PC-3 (cell line): Measurements from ENCODE around the gene SYN1. TPM values are rescaled to one million over a fixed set of nuclear protein-coding genes. Genes with fewer than 3 reads are reported as not detected.

Experiments used
- ATAC-seq: fragments of 200-7000 bp; cut with Tn5 transposase; 2 replicates; pipeline ENCODE4 v1.9.1; 2020; ENCODE audit warnings: mild to moderate bottlenecking, moderate library complexity
- BruUV-seq: library from RNA; stranded (reverse); fragments of 400-500 nt; replicated peaks from 2 replicates; lab custom pipeline; 2021; lab: Mats Ljungman, UMichigan
- CTCF ChIA-PET: fragments of 300-600 bp; sonication (Branson Sonifier 250); formaldehyde crosslinking; loops from one replicate; lab custom pipeline; 2022; ENCODE audit warnings: antibody characterized with exemption; lab: Charles Lee
- POLR2A ChIA-PET: fragments of 300-600 bp; sonication (Branson Sonifier 250); formaldehyde crosslinking; loops from one replicate; lab custom pipeline; 2022; ENCODE audit warnings: antibody characterized with exemption; ENCODE audit not compliant: unreplicated experiment; lab: Charles Lee
- DNase-seq: peaks from one replicate; pipeline ENCODE4 v3.0.0-alpha.2; 2015
- H2AFZ ChIP-seq: fragments of 300-600 bp; sonication (generic); 2 replicates; pipeline ENCODE4 v1.6.0; 2016; ENCODE audit warnings: antibody characterized with exemption, low read length
- H3F3A ChIP-seq: fragments of 300-600 bp; sonication (generic); one replicate; pipeline ENCODE4 v1.6.0; 2017; ENCODE audit warnings: antibody characterized with exemption, low read length, control low read depth, mild to moderate bottlenecking; ENCODE audit not compliant: unreplicated experiment
- H3K27ac ChIP-seq: fragments of 300-600 bp; sonication (generic); 2 replicates; pipeline ENCODE4 v1.5.1; 2016; ENCODE audit warnings: mild to moderate bottlenecking, low read length
- H3K27me3 ChIP-seq: fragments of 300-600 bp; sonication (generic); 2 replicates; pipeline ENCODE4 v1.6.1; 2016; ENCODE audit warnings: low read length, mixed read lengths
- H3K36me3 ChIP-seq: fragments of 300-600 bp; sonication (generic); 2 replicates; pipeline ENCODE4 v1.6.1; 2016; ENCODE audit warnings: low read depth, mixed run types, low read length, mixed read lengths
- H3K4me1 ChIP-seq: fragments of 300-600 bp; sonication (generic); 2 replicates; pipeline ENCODE4 v1.5.1; 2016; ENCODE audit warnings: low read length; ENCODE audit not compliant: insufficient read depth
- H3K4me2 ChIP-seq: fragments of 300-600 bp; sonication (generic); 2 replicates; pipeline ENCODE4 v1.6.0; 2016; ENCODE audit warnings: low read length
- H3K4me3 ChIP-seq: fragments of 300-600 bp; sonication (generic); 2 replicates; pipeline ENCODE4 v1.5.1; 2016; ENCODE audit warnings: mild to moderate bottlenecking, low read length, mixed read lengths
- H3K79me2 ChIP-seq: fragments of 300-600 bp; sonication (generic); 2 replicates; pipeline ENCODE4 v1.6.1; 2017; ENCODE audit warnings: low read length, mixed read lengths
- H3K9ac ChIP-seq: fragments of 300-600 bp; sonication (generic); 2 replicates; pipeline ENCODE4 v1.6.0; 2016; ENCODE audit warnings: mild to moderate bottlenecking, low read length
- H3K9me2 ChIP-seq: fragments of 300-600 bp; sonication (generic); replicated peaks from 2 replicates; pipeline ENCODE4 v1.6.1; 2016; ENCODE audit warnings: mixed run types, low read length, mixed read lengths
- H3K9me3 ChIP-seq: fragments of 300-600 bp; sonication (generic); 2 replicates; pipeline ENCODE4 v1.6.1; 2016; ENCODE audit warnings: low read length, mixed read lengths
- H4K20me1 ChIP-seq: fragments of 300-600 bp; sonication (generic); 2 replicates; pipeline ENCODE4 v1.6.1; 2016; ENCODE audit warnings: low read length, mixed read lengths
- CTCF ChIP-seq: fragments of 300-600 bp; sonication (generic); conservative IDR thresholded peaks from 2 replicates; pipeline ENCODE4 v1.5.1; 2017; ENCODE audit warnings: antibody characterized with exemption, low read depth, mild to moderate bottlenecking, low read length
- EZH2 ChIP-seq: fragments of 300-600 bp; sonication (generic); IDR thresholded peaks from one replicate; pipeline ENCODE4 v1.6.1; 2017; ENCODE audit warnings: antibody characterized with exemption, mild to moderate bottlenecking, low read length; ENCODE audit not compliant: unreplicated experiment
- EZH2phosphoT487 ChIP-seq: fragments of 300-600 bp; sonication (generic); IDR thresholded peaks from 2 replicates; pipeline ENCODE4 v1.6.1; 2018; ENCODE audit warnings: mild to moderate bottlenecking, antibody characterized with exemption, low read length, borderline replicate concordance
- intact Hi-C: fragments of 100-400 bp; cut with micrococcal nuclease; formaldehyde crosslinking; loops from 2 replicates; pipeline ENCODE4 v1.9.0; 2023
- total RNA-seq: library from RNA; depleted of rRNA; stranded (reverse); fragments of >200 nt; gene quantifications from 2 replicates; pipeline ENCODE4 v1.2.3, GENCODE V29; 2014

The SYN1 gene
- total RNA-seq, 1 experiment from 2014 or later = not detected

GRCh38 chrX:47568656-47569295 lies 50.9 kb downstream of the SYN1 start:
- Histone ChIP-seq H3K9ac (no peak overlapping the region), H3K9me3 (no peaks in the 10 kb centered on the region), H3K4me3 (no peak overlapping the region), H3F3A (no peaks in the 10 kb centered on the region), H4K20me1 (no peaks in the 10 kb centered on the region), H3K36me3 (peaks cover 26% of the 10 kb centered on the region), H3K27me3 (no peaks in the 10 kb centered on the region), H3K9me2 (no peaks in the 10 kb centered on the region), H3K4me1 (peaks cover 21% of the 10 kb centered on the region), H3K27ac (no peak overlapping the region), H2AFZ (no peak overlapping the region), H3K4me2 (no peak overlapping the region), H3K79me2 (peaks cover 12% of the 10 kb centered on the region)
- TF ChIP-seq CTCF (peak; percentile 46; the same call in 1 of the 2 replicates), EZH2 (no peak)
- intact Hi-C loops = no loop called here
- DNase-seq = peak; percentile 40
- ATAC-seq = no peak
- POLR2A ChIA-PET = no interaction called here
- no TSS peak for BruUV-seq
- CTCF ChIA-PET = no interaction called here

GRCh38 chrX:47566841-47567240 lies 52.8 kb downstream of the SYN1 start:
- no peak for DNase-seq
- no peak overlapping the region for H3K9ac ChIP-seq
- no peak overlapping the region for H3K4me2 ChIP-seq
- no TSS peak for BruUV-seq
- H3K79me2 ChIP-seq = peaks cover 29% of the 10 kb centered on the region
- no peak overlapping the region for H3K4me3 ChIP-seq
- H3K27me3 ChIP-seq = no peaks in the 10 kb centered on the region
- no peak for ATAC-seq
- POLR2A ChIA-PET = no interaction called here
- H3F3A ChIP-seq = no peaks in the 10 kb centered on the region
- TF ChIP-seq CTCF = no peak
- no peak for TF ChIP-seq EZH2phosphoT487
- no peak for TF ChIP-seq EZH2
- H2AFZ ChIP-seq = no peak overlapping the region
- no peak overlapping the region for H3K27ac ChIP-seq
- CTCF ChIA-PET = no interaction called here
- H4K20me1 ChIP-seq = no peaks in the 10 kb centered on the region
- intact Hi-C loops = no loop called here
- peaks cover 37% of the 10 kb centered on the region for H3K36me3 ChIP-seq
- H3K4me1 ChIP-seq = peaks cover 22% of the 10 kb centered on the region
- H3K9me3 ChIP-seq = no peaks in the 10 kb centered on the region
- H3K9me2 ChIP-seq = no peaks in the 10 kb centered on the region

GRCh38 chrX:47564438-47565085 lies 55.1 kb downstream of the SYN1 start:
- H3F3A ChIP-seq = no peaks in the 10 kb centered on the region
- intact Hi-C loops = no loop called here
- H3K9ac ChIP-seq = no peak overlapping the region
- no peaks in the 10 kb centered on the region for H3K27me3 ChIP-seq
- H3K27ac ChIP-seq = peak overlapping the region; percentile 53
- ATAC-seq (no peak), DNase-seq (no peak)
- H4K20me1 ChIP-seq = no peaks in the 10 kb centered on the region
- no peak overlapping the region; the same call in 1 of the 2 replicates for H3K4me2 ChIP-seq
- CTCF ChIA-PET = no interaction called here
- POLR2A ChIA-PET = no interaction called here
- H3K4me3 ChIP-seq = no peak overlapping the region
- peaks cover 27% of the 10 kb centered on the region for H3K4me1 ChIP-seq
- H2AFZ ChIP-seq = no peak overlapping the region
- peaks cover 38% of the 10 kb centered on the region for H3K79me2 ChIP-seq
- TF ChIP-seq CTCF (no peak), EZH2 (no peak), EZH2phosphoT487 (no peak)
- H3K36me3 ChIP-seq = peaks cover 37% of the 10 kb centered on the region
- H3K9me2 ChIP-seq = no peaks in the 10 kb centered on the region
- BruUV-seq = no TSS peak
- no peaks in the 10 kb centered on the region for H3K9me3 ChIP-seq
